Activated T-cell treated with anti-CD3 and anti-CD28 coated beads, Interleukin-2, amount 50 U/mL, for 72 hours (primary cell): Measurements from ENCODE around the gene CCSER1. TPM values are rescaled to one million over a fixed set of nuclear protein-coding genes. Genes with fewer than 3 reads are reported as not detected.
"Not testable (repeated sequence)": the region's sequence is repeated elsewhere in the genome, so short reads cannot be mapped to it uniquely, and the experiment has no call there.

Source experiments
- ATAC-seq, 2 donors: fragments of 150-1000 bp; cut with Tn5 transposase; replicated peaks in 1 of 2; 2 replicates each; pipeline ENCODE4 v1.10.0; 2021; ENCODE audit warnings: moderate library complexity in 2 of 2, mild to moderate bottlenecking in 1 of 2
- DNase-seq, 2 donors: peaks; one replicate each; pipeline ENCODE4 v3.0.0; 2021 to 2022; ENCODE audit warnings: mixed read lengths in 1 of 2
- H3K27ac Mint-ChIP-seq: one replicate; pipeline ENCODE4 v1.8.0; 2022; ENCODE audit warnings: mild to moderate bottlenecking, moderate library complexity, mixed read lengths
- H3K27me3 Mint-ChIP-seq: one replicate; pipeline ENCODE4 v1.8.0; 2022; ENCODE audit warnings: low read depth, mixed read lengths
- H3K36me3 Mint-ChIP-seq, 2 donors: one replicate each; pipeline ENCODE4 v1.8.0; 2022; ENCODE audit warnings: mixed read lengths in 2 of 2, mild to moderate bottlenecking in 1 of 2; ENCODE audit not compliant: insufficient read depth in 2 of 2
- H3K4me1 Mint-ChIP-seq: one replicate; pipeline ENCODE4 v1.8.0; 2022; ENCODE audit warnings: low read depth, mixed read lengths
- H3K4me3 Mint-ChIP-seq, 2 donors: one replicate each; pipeline ENCODE4 v1.8.0; 2022; ENCODE audit warnings: mild to moderate bottlenecking in 2 of 2, mixed read lengths in 2 of 2, moderate library complexity in 2 of 2
- H3K9me3 Mint-ChIP-seq, 2 donors: one replicate each; pipeline ENCODE4 v1.8.0; 2022; ENCODE audit warnings: mixed read lengths in 2 of 2
- total RNA-seq, 2 donors: library from RNA; stranded (reverse); gene quantifications; one replicate each; pipeline ENCODE4 v1.2.3, GENCODE V29; 2022

CCSER1 gene
- total RNA-seq, 2 donors from 2014 or later, result 0.09 TPM; not detected in 1

DNA sequence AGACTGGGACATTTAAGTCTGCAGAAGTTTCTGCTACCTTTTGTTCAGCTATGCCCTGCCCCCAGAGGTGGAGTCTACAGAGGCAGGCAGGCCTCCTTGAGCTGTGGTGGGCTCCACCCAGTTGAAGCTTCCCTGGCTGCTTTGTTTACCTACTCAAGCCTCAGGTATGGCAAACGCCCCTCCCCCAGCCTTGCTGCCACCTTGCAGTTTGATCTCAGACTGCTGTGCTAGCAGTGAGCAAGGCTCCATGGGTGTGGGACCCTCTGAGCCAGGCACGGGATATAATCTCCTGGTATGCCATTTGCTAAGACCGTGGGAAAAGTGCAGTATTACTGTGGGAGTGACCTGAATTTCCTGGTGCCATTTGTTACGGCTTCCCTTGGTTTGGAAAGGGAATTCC, 1026.8 kb downstream of the CCSER1 start:
- ATAC-seq, H3K4me3 Mint-ChIP-seq, H3K36me3 Mint-ChIP-seq, H3K27ac Mint-ChIP-seq, DNase-seq, H3K4me1 Mint-ChIP-seq, H3K27me3 Mint-ChIP-seq: not testable (repeated sequence)
- H3K9me3 Mint-ChIP-seq, result peaks cover 12 to 14% of the 10 kb centered on the region in 2 donors

DNA sequence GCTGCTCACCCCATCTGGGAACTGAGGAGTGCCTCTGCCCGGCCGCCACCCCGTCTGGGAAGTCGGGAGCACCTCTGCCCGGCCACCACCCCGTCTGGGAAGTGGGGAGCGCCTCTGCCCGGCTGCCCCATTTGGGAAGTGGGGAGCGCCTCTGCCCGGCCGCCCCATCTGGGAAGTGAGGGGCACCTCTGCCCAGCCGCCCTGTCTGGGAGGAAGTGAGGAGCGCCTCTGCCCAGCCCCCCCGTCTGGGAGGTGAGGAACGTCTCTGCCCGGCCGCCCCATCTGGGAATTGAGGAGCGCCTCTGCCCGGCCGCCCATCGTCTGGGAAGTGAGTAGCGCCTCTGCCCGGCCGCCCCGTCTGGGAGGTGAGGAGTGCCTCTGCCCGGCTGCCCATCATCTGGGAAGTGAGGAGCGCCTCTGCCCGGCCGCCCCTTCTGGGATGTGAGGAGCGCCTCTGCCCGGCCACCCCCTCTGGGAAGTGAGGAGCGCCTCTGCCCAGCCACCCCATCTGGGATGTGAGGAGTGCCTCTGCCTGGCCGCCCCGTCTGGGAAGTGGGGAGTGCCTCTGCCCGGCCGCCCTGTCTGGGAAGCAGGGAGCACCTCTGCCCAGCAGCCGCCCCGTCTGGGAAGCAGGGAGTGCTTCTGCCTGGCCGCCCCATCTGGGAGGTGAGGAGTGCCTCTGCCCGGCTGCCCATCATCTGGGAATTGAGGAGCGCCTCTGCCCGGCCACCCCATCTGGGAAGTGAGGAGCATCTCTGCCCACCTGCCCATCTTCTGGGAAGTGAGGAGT, 1040.9 kb downstream of the CCSER1 start:
- not testable (repeated sequence) for H3K27ac Mint-ChIP-seq, ATAC-seq, H3K4me1 Mint-ChIP-seq, H3K4me3 Mint-ChIP-seq, H3K36me3 Mint-ChIP-seq, H3K27me3 Mint-ChIP-seq, DNase-seq, H3K9me3 Mint-ChIP-seq

DNA sequence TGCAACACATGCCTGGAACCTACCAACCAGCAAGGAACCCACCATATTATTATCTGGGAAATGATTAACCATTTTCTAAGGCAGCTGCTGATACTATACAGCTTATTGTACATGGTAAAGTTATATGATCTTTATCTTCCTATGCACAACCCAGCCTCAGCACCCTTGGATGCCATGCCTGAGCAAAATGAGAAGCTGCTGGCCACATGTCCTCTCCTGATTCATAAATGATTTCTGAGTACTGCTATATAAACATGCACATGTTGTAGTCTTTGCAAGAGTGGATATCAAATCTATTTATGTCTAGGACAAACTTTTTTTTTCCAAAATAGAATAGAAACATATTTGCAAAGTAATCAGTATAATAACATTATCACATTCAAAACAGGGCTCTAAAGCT, 1043.6 kb downstream of the CCSER1 start:
- Mint-ChIP-seq H3K36me3 (no peaks in the 10 kb centered on the region), H3K4me1 (no peaks in the 10 kb centered on the region), H3K27ac (no peak overlapping the region), H3K27me3 (no peaks in the 10 kb centered on the region), H3K4me3 (no peak overlapping the region), H3K9me3 (peaks cover 0 to 1% of the 10 kb centered on the region in 2 donors)
- DNase-seq (no peak), ATAC-seq (no peak)

DNA sequence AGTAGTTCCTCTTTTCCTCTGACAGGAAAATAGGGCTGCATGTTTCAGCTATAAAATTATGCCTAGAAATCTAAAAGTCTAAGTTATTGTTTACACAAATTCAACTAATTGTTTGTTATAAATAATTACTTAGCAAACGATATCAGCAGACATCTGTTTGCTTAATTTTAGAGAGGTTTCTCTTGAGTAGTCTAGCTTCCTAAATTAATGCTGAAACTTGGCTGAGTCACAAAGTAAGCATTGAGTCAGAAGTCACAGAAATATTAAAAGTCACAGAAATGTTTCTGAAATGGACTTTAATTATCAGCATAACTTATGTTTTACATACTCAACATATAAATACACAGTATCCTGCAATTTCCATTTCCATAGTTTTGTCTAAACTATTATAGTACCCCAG, 1044.0 kb downstream of the CCSER1 start:
- Mint-ChIP-seq H3K27me3 (no peaks in the 10 kb centered on the region), H3K4me3 (no peak overlapping the region), H3K4me1 (no peaks in the 10 kb centered on the region), H3K27ac (no peak overlapping the region), H3K9me3 (peaks cover 0 to 4% of the 10 kb centered on the region in 2 donors), H3K36me3 (no peaks in the 10 kb centered on the region)
- no peak for DNase-seq
- no peak for ATAC-seq

DNA sequence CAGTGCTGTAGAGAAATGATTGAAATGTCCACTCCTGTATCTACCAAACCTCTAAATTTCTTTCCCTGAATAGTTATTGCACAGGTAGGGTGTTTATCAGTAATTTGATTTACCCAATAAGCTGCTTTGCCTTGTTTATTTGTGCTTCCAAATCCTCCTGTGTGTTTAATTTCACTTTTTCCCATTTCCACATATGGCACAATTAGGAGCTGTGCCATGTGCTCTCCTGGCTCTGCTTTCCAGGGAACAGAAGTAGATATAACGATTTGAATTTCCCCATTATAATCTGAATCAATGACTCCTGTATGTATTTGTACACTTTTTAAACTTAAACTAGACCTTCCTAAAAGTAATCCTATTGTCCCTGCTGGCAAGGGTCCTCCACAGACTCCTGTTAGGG, 1057.9 kb downstream of the CCSER1 start:
- not testable (repeated sequence) for H3K4me3 Mint-ChIP-seq, ATAC-seq, H3K4me1 Mint-ChIP-seq, DNase-seq, H3K36me3 Mint-ChIP-seq, H3K9me3 Mint-ChIP-seq, H3K27me3 Mint-ChIP-seq, H3K27ac Mint-ChIP-seq

DNA sequence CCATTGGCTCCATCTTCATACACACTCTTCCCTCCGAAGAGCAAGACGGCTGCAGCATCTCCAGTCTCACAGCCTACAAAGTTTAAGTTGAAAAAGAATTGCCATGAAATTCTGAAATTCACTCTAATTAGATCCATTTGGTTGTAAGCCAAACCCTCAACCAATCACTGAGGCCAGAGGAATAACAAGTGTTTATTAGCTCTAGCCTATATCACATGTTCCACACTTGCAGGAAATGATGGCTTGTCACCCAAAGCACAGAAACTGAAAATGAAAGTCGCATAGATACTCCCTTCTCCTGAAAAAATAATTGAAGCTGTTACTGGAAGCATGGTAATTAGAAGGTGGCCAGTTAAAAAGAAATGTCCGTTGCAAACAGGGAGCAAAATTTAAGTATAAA, 1071.8 kb downstream of the CCSER1 start:
- H3K4me1 Mint-ChIP-seq, result no peaks in the 10 kb centered on the region
- no peaks in the 10 kb centered on the region for H3K27me3 Mint-ChIP-seq
- ATAC-seq, result no peak
- no peaks in the 10 kb centered on the region for H3K36me3 Mint-ChIP-seq
- H3K27ac Mint-ChIP-seq, result no peak overlapping the region
- H3K9me3 Mint-ChIP-seq, result peaks cover 2% of the 10 kb centered on the region in 2 donors
- DNase-seq, result no peak
- no peak overlapping the region for H3K4me3 Mint-ChIP-seq

DNA sequence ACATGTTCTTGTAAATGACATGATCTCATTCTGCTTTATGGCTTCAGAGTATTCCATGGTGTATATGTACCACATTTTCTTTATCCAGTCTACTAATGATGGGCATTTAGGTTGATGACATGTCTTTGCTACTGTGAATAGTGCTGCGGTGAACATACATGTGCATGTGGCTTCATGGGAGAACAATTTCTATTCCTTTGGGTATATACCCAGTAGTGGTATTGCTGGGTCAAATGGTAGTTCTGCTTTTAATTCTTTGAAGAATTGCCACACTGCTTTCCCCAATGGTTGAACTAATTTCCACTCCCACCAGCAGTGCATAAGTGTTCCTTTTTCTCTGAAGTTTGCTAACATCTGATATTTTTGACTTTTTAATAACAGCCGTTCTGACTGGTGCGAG, 1080.3 kb downstream of the CCSER1 start:
- Mint-ChIP-seq H3K9me3 (peaks cover 6 to 10% of the 10 kb centered on the region in 2 donors), H3K27me3 (no peaks in the 10 kb centered on the region), H3K27ac (no peak overlapping the region), H3K4me1 (no peaks in the 10 kb centered on the region), H3K36me3 (no peaks in the 10 kb centered on the region), H3K4me3 (no peak overlapping the region)
- DNase-seq (no peak), ATAC-seq (no peak)

DNA sequence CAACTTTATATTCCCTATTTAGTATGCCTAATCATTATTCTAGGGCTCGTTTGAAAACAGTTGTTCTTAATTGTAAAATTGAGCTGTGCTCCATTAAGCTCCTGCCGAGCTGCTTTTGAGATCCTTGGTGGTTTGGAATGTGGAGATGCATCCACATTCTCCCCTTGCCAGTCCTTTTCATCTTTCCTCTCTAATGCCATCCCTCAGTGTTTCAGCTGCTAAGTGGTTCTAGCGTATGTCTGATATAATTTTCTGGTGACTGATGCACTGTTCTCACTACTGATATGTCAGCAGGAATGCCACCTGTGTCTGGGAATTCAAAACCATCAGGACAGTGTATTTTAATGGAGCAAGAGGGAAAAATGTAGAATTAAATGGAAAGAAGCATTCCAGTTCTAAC, 1085.0 kb downstream of the CCSER1 start:
- H3K4me1 Mint-ChIP-seq, result no peaks in the 10 kb centered on the region
- no peak for ATAC-seq
- no peak for DNase-seq
- H3K27me3 Mint-ChIP-seq, result no peaks in the 10 kb centered on the region
- H3K36me3 Mint-ChIP-seq, result no peaks in the 10 kb centered on the region
- no peak overlapping the region for H3K27ac Mint-ChIP-seq
- no peak overlapping the region for H3K4me3 Mint-ChIP-seq
- H3K9me3 Mint-ChIP-seq, result peaks cover 7 to 11% of the 10 kb centered on the region in 2 donors

DNA sequence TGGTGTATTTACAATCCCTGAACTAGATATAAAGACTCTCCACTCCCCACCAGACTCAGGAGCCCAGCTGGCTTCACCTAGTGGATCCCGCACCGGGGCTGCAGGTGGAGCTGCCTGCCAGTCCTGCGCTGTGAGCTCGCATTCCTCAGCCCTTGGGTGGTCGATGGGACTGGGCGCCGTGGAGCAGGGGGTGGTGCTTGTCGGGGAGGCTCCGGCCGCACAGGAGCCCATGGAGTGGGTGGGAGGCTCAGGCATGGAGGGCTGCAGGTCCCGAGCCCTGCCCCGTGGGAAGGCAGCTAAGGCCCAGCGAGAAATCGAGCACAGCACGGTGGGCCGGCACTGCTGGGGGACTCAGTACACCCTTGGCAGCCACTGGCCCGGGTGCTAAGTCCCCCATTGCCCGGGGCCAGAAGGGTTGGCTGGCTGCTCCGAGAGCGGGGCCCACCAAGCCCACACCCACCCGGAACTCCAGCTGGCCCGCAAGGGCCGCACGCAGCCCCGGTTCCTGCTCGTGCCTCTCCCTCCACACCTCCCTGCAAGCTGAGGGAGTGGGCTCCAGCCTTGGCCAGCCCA, 1090.7 kb downstream of the CCSER1 start:
- not testable (repeated sequence) for H3K27ac Mint-ChIP-seq, H3K36me3 Mint-ChIP-seq, H3K27me3 Mint-ChIP-seq, DNase-seq, ATAC-seq, H3K9me3 Mint-ChIP-seq, H3K4me1 Mint-ChIP-seq, H3K4me3 Mint-ChIP-seq

DNA sequence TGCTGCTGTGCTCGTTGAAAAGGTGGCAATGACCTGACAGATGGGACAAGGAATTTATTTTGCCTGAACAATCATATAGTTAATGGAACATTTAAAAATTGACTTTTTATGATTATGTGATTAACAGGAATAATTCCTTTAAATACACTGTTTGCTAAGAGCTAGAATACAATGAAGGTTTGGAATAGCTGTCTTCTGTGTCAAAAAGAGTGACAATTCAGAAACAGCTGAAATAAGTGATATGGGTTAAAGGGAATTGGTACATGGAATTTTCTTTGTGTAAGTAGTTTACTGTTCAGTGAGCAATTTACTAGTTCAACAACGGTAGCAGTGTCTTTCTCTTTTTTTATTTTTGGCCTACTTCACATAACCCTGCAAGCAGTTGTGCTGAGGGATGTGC, 1093.1 kb downstream of the CCSER1 start:
- ATAC-seq, result no peak
- Mint-ChIP-seq H3K27ac (no peak overlapping the region), H3K4me1 (no peaks in the 10 kb centered on the region)

DNA sequence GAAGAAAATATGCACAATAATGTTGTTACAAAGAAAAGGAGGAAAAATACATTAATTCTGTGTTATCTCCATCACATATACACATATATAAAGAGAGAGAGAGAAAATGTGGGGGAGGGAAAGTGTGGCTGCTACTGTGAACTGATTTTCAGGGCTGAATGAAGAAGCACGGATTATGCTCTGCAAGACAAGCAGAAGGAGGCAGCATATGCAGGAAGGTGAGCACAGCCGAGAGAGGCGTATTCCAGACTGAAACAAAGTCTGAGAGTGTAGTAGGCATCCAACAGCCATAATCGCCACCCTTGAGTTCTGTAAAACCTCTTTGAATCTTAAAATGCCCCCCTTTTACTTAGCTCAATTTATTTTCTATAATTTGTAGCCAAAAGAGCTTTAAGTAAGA, 1094.8 kb downstream of the CCSER1 start:
- H3K36me3 Mint-ChIP-seq, result no peaks in the 10 kb centered on the region
- H3K27me3 Mint-ChIP-seq, result no peaks in the 10 kb centered on the region
- H3K9me3 Mint-ChIP-seq, result peaks cover 2 to 3% of the 10 kb centered on the region in 2 donors
- no peaks in the 10 kb centered on the region for H3K4me1 Mint-ChIP-seq
- H3K27ac Mint-ChIP-seq, result no peak overlapping the region
- DNase-seq, result no peak
- no peak overlapping the region for H3K4me3 Mint-ChIP-seq
- ATAC-seq, result no peak

More for the DNA sequence above, 1093.1 kb downstream of the CCSER1 start:
- Mint-ChIP-seq H3K9me3 (peaks cover 4 to 5% of the 10 kb centered on the region in 2 donors), H3K27me3 (no peaks in the 10 kb centered on the region), H3K4me3 (no peak overlapping the region), H3K36me3 (no peaks in the 10 kb centered on the region)
- no peak for DNase-seq

DNA sequence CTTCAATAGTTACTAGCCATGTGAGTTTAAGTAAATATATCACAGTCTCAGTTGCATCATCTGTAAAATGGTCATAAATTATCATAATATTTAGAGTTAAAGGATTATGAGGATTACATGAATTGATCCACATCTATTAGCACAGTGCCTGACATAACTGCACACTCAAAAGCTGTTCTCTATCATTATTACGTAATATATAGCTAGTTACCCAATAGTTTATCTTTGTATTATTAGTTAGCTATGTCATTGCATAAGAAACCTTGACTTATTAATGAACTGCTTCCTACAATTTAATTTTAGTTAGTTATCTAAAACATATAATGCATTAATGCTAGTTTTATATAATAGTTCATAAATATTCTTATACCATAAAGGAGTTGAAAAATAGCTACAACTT, 1099.7 kb downstream of the CCSER1 start:
- Mint-ChIP-seq H3K9me3 (peaks cover 1 to 3% of the 10 kb centered on the region in 2 donors), H3K27ac (no peak overlapping the region), H3K4me3 (no peak overlapping the region), H3K4me1 (no peaks in the 10 kb centered on the region), H3K36me3 (no peaks in the 10 kb centered on the region), H3K27me3 (no peaks in the 10 kb centered on the region)
- DNase-seq, result no peak
- no peak for ATAC-seq

DNA sequence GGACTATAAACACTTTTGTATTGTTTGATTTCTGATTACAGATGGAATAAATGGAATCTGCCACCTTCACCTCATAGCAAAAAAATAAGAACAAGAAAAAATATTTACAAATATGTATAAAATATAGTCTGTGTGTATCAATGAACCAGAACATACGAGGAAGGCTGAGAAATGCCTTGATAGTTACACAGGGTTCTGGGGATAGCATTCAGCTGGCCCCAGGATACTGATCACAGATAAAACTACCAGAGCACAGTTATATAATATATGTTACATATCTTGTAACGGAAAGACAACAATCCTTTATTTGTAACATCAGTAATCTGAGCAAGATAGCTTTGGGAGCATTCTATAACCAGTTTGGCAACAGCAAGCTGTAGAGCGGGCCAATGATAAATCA, 1101.5 kb downstream of the CCSER1 start:
- H3K36me3 Mint-ChIP-seq, result no peaks in the 10 kb centered on the region
- H3K27me3 Mint-ChIP-seq, result no peaks in the 10 kb centered on the region
- no peak overlapping the region for H3K27ac Mint-ChIP-seq
- no peak for ATAC-seq
- H3K4me3 Mint-ChIP-seq, result no peak overlapping the region
- no peaks in the 10 kb centered on the region for H3K4me1 Mint-ChIP-seq
- no peak for DNase-seq
- H3K9me3 Mint-ChIP-seq, result no peaks in the 10 kb centered on the region

DNA sequence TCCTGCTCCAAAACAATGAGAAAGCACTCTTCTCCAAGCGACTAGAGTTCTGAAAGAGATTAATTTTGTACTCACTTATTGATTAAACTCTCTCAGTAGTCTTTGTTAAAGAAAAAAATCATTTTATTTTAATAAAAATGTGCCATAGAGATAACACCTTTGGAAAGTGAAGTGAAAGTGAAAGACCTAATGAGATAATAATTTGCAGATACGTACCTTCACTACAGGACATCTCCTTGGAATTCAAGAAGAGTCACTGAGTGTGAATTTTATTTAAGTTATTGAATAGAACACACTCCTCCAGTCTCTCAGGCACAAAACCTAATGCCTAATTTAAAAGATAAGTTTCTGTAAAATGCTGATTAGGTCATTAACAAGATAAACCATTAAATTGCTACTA, 1106.0 kb downstream of the CCSER1 start:
- ATAC-seq, result no peak
- H3K36me3 Mint-ChIP-seq, result no peaks in the 10 kb centered on the region

More for the DNA sequence above, 1106.0 kb downstream of the CCSER1 start:
- Mint-ChIP-seq H3K27ac (no peak overlapping the region), H3K9me3 (peaks cover 0 to 2% of the 10 kb centered on the region in 2 donors), H3K27me3 (no peaks in the 10 kb centered on the region), H3K4me1 (no peaks in the 10 kb centered on the region), H3K4me3 (no peak overlapping the region)
- DNase-seq, result no peak
